Mammary epithelial cell (primary cell): ENCODE measurements around the gene PCDHGC4.

Source experiments
- EZH2 ChIP-seq: IDR thresholded peaks from 2 replicates; pipeline ENCODE4 v1.6.1; 2012; ENCODE audit warnings: low read length, inconsistent platforms, borderline replicate concordance
- TF ChIP-seq, protein P1 (sequence below), 2 donors: IDR thresholded peaks in 1 of 2; conservative IDR thresholded peaks in 1 of 2; 2 replicates each; pipeline ENCODE4 v1.5.1; 2011 to 2012; ENCODE audit warnings: inconsistent platforms in 2 of 2, low read length in 2 of 2, mild to moderate bottlenecking in 2 of 2, control low read depth in 1 of 2, low read depth in 1 of 2; ENCODE audit not compliant: insufficient read depth in 1 of 2; ENCODE audit errors: extremely low read depth in 1 of 2

DNA sequence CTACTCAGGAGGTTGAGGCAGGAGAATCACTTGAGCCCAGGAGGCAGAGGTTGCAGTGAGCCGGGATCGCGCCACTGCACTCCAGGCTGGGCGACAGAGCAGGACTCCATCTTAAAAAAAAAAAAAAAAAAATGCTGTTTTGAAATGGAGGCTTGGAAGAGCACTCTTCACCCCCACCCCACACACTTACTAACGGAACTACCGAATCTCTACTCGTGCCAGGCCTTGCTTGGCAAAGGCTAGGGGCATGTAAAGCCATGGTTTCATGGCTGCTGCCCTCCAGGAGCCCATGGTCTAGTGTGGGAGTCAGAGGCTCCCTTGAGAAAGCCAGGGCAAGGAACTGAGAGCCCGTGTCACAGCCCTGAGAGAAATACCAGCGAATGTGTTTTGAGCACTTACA, 25.3 kb downstream of the PCDHGC4 start:
- TF ChIP-seq, protein P1, sequence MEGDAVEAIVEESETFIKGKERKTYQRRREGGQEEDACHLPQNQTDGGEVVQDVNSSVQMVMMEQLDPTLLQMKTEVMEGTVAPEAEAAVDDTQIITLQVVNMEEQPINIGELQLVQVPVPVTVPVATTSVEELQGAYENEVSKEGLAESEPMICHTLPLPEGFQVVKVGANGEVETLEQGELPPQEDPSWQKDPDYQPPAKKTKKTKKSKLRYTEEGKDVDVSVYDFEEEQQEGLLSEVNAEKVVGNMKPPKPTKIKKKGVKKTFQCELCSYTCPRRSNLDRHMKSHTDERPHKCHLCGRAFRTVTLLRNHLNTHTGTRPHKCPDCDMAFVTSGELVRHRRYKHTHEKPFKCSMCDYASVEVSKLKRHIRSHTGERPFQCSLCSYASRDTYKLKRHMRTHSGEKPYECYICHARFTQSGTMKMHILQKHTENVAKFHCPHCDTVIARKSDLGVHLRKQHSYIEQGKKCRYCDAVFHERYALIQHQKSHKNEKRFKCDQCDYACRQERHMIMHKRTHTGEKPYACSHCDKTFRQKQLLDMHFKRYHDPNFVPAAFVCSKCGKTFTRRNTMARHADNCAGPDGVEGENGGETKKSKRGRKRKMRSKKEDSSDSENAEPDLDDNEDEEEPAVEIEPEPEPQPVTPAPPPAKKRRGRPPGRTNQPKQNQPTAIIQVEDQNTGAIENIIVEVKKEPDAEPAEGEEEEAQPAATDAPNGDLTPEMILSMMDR (conservative IDR thresholded peaks at IDR 0.05 in 1 of 2, IDR thresholded peaks at IDR 0.05 in 1 of 2; ENCODE audit: extremely low read depth in 1 of 2, insufficient read depth in 1 of 2, low read depth in 1 of 2, low read length in 2 of 2), result no peak
- TF ChIP-seq EZH2, result no peak
